ENCODE data around the gene GNG7.
A peak's percentile ranks its signal among the peaks of the same experiment; 100 is the strongest.
"Not testable (repeated sequence)": the region's sequence is repeated elsewhere in the genome, so short reads cannot be mapped to it uniquely, and the experiment has no call there.

GNG7 gene

GRCh38 chr19:2484178-2484937 lies 218.1 kb downstream of the GNG7 start:
- no peak for DNase-seq (ENCODE audit: low read depth)

DNA sequence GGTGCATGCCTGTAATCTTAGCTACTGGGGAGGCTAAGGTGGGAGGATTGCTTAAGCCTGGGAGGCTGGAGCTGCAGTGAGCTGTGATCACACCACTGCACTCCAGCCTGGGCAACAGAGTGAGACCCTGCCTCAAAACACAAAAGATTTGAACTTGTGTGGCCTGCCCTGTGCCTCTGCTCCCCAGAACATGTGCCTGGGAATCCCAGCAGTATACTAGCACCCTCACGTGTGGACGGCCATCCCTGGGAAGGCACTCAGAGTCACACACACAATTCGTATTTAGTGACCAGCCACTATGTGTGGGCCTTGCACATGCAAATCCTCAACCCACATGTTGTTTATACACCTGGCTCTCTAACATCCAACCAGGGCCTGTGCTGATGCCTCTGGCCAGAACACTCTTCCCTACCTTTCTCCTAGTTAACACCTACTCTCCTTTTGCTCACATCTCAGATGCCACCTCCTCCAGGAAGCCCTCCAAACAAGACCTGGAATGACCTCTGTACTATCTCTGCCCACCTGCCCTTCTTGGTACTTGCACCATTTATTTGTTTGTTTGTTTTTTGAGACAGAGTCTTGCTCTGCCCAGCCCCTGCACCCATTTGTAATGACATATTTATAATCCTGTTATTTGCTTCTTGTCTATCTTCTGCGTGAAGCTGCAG lies 218.9 kb downstream of the GNG7 start:
- no peak for DNase-seq (ENCODE audit: low read depth)

GRCh38 chr19:2483084-2483483 lies 219.4 kb downstream of the GNG7 start:
- DNase-seq (ENCODE audit: low read depth): no peak

DNA sequence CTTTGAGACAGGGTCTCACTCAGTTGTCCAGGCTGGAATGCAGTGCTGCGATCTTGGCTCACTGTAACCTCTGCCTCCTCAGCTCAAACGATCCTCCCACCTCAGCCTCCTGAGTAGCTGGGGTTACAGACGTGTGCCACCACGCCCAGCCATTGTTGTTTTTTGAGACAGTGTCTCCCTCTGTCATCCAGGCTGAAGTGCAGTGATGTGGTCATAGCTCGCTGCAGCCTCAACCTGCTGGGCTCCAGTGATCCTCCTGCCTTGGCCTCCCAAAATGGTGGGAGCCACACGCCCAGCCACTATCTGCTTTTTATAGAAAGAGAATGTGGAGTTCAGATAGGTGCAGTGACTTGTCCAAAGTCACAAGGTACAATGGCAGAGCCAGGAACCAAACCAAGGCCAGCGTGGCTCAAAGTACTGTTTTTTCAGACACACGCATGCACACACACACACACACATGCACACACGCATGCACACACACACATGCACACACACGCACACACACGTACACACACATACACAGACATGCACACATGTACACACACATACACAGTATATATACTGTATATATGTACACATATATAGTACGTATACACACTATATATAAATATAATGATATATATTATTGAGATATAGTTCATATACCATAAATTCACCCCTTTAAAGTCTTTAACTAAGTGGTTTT lies 220.0 kb downstream of the GNG7 start:
- no peak for DNase-seq (ENCODE audit: low read depth)

- DNase-seq (ENCODE audit: low read depth): no peak
These were observed 221.0 kb downstream of the GNG7 start for GRCh38 chr19:2481466-2481865.

DNA sequence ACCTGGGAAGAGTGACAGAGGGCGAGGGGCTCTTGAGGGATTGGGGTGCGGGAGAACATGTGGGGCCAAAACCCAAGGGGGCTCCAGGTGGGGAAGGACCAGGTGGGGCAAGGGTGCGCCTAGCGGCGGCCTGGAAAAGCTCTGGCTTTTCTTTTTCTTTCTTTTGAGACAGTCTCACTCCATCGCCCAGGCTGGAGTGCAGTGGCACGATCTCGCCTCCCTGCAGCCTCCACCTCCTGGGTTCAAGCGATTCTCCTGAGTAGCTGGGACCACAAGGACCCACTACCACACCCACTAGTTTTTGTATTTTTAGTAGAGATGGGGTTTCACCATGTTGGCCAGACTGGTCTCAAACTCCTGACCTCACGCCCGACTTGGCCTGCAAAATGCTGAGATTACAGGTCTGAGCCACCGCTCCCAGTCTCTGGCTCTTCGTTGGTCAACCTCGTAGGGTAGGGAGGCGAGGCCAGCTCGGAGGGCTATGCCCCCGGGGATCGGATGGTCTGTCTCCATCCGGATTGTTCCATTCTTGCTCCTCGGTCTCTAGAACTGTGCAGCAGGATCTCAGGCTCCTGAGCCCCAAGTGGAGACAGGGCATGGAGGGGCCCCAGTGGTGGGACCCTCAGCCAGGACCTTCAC lies 222.8 kb downstream of the GNG7 start:
- DNase-seq (ENCODE audit: low read depth): no peak

- DNase-seq (ENCODE audit: low read depth): peak; percentile 84
These were observed 223.5 kb downstream of the GNG7 start for GRCh38 chr19:2478756-2479555.

DNA sequence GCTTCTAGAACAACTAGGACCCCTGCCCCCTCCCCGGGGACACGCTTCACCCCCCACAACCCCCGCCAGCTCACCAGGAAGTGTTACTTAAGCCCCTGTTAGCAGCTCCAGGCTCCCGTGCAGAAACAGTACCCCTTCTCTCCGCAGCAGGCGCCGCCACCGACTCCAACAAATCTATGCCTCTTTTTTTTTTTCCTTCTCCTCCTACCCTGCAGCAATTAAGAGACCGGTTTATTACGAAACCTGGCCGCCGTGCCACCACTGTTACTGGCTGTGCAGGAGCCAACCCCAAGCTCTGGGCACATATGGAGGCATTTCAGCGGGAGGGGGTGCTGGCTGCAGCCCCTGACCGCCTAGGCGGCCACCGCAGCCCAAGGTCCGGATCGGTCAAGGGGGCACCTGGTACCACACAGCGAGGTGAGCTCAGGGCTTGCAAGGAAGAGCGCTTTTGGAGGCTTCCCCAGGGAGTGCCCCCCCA lies 224.2 kb downstream of the GNG7 start:
- DNase-seq (ENCODE audit: low read depth): peak; percentile 93

- peak; percentile 54 for DNase-seq (ENCODE audit: low read depth)
These were observed 224.7 kb downstream of the GNG7 start for GRCh38 chr19:2477732-2478191.

- no peak for DNase-seq (ENCODE audit: low read depth)
These were observed 225.3 kb downstream of the GNG7 start for GRCh38 chr19:2477141-2477710.

- peak; percentile 48 for DNase-seq (ENCODE audit: low read depth)
These were observed 225.9 kb downstream of the GNG7 start for GRCh38 chr19:2476451-2477140.

DNA sequence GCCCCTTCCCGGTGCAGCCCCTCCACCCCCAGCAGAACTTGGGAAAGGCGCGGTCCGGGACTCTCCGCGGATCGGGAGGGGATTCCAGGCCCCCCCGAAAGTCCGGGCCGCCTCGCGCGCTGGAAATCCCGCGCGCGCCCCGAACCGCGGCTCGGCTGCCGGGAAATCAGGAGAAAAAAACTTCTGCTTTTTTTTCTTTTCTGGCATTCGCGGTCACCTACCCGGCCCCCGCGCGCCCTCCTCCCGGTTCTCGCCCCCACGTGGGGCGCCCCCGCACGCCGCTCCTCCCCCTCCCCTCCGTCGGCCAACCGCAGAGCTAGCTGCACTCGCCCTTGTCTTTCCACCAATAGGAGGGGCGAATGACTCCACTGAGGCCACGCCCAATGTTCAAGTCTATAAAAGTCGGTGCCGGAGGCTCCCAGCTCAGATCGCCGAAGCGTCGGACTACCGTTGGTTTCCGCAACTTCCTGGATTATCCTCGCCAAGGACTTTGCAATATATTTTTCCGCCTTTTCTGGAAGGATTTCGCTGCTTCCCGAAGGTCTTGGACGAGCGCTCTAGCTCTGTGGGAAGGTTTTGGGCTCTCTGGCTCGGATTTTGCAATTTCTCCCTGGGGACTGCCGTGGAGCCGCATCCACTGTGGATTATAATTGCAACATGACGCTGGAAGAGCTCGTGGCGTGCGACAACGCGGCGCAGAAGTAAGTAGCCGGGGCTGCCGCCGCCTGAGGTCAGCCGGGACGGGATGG lies 226.6 kb downstream of the GNG7 start, which contains the start of gene GADD45B:
Gene GADD45B, plus strand, starts transcription at position 426 of the 749 bp plus-strand sequence. Its CDS starts 232 bp downstream, at position 658.
- DNase-seq (ENCODE audit: low read depth): peak; percentile 98

DNA sequence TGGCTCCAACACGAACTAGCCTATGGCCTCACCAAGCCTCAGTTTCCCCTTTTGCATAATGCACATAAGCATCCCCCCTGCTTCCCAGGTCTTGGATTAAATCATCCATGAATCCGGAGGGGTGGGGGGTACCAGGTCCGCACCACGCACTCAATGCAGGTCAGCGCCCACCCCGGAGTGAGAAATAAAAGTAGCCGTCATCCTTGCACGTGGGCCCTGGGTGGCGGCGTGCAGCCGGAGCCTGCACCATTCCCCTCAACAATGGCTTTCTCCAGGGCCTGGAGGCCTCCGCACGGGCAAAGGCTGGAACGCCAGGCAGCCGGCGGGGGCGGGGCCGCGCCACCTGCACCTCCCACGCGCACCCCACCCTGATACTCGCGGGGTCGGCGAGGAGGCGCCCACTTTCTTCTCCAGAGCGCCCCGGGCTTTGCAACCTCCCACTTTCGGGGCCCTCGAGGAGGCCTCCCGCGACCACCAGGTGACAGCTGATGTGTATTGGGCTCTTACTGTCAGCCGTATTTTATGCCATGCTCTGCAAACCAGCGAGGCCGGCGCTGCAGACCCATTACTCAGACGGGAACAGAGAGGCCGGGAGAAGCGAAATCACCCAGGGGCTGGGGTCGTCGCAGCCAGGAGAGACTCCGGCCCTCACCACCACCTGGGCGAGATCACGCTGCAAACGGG lies 227.3 kb downstream of the GNG7 start:
- peak; percentile 49 for DNase-seq (ENCODE audit: low read depth)

GRCh38 chr19:2474232-2475017 lies 228.1 kb downstream of the GNG7 start:
- DNase-seq (ENCODE audit: low read depth): peak; percentile 79

- DNase-seq (ENCODE audit: low read depth): not testable (repeated sequence)
These were observed 232.6 kb downstream of the GNG7 start for GRCh38 chr19:2469915-2470200.

DNA sequence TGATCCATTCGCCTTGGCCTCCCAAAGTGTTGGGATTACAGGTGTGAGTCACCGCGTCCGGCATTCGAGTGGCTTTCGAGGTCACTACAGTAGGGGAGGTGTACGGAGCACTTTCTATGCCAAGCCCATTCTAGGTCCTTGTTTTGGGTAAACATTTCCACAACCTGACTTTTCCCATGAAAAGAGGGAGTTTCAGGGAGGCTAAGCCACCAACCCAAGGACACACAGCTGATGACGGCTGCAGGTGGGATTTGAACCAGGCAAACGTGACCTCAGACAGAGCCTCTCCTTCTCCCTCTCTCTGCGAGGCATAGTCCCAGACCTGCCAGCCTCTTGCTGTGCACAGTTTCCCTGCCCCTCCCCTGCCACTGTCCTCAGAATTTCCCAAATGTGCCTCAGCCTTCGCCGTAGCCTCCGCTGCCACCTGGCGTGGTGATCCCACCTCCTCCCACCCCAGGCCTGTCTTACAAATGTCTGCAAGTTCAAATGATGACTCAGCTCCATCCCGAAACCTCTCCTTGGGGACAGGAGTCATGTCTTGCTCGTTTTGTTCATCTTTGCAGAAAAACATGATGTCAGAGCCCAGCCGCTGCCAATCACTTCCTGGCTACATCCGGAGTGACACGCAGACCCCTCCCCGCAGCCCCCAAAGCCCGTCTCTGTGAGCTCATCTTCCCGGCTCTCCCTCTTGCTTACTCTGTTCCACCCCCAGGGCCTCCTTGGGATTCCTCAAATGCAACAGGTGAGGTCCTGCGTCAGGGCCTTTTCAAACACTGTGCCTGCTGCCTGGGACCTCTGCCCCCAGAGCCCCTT lies 233.2 kb downstream of the GNG7 start:
- peak; percentile 55 for DNase-seq (ENCODE audit: low read depth)

GRCh38 chr19:2468596-2468995 lies 233.9 kb downstream of the GNG7 start:
- DNase-seq (ENCODE audit: low read depth): no peak

DNA sequence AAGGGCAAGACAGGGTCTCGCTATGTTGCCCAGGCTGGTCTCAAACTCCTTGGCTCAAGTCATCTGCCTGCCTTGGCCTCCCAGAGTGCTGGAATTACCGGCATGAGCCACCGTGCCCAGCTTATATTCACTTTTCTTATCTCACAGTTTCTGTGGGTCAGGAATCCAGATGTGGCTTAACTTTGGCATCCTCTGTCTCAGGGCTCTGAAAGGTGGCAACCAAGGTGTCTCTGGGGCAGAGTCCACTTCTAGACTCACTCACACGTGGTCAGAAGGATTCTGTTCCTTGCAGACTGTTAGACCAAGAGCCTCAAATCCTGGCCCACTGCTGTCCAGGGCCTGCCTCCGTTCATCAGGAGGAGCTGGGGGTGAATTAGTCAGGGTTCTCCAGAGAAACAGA lies 238.1 kb downstream of the GNG7 start:
- DNase-seq (ENCODE audit: low read depth): no peak
